AG04450 (cell line): ENCODE measurements around the gene LHFPL3. TPM values are rescaled to one million over a fixed set of nuclear protein-coding genes. Genes with fewer than 3 reads are reported as not detected.

Experiments
- CTCF ChIA-PET: fragments of 300-600, 350-600 bp; formaldehyde crosslinking; extraction: SDS; loops from one replicate; lab custom pipeline; 2022; ENCODE audit warnings: antibody characterized with exemption, inconsistent platforms; lab: Charles Lee
- POLR2A ChIA-PET: fragments of 350-600 bp; formaldehyde crosslinking; extraction: SDS; loops from one replicate; lab custom pipeline; 2021; ENCODE audit warnings: antibody characterized with exemption, inconsistent platforms; lab: Yijun Ruan, JAX
- DNase-seq: peaks from one replicate; pipeline ENCODE4 v3.0.0-alpha.2; 2011; ENCODE audit warnings: low read depth, low spot score
- H3K27ac ChIP-seq: one replicate; pipeline ENCODE4 v1.5.1; 2012; ENCODE audit warnings: low read depth, low read length, control low read depth
- H3K27me3 ChIP-seq: one replicate; pipeline ENCODE4 v1.6.0; 2012; ENCODE audit warnings: low read length; ENCODE audit not compliant: control insufficient read depth, insufficient read depth
- H3K4me3 ChIP-seq: 2 replicates; pipeline ENCODE4 v1.5.1; 2011; ENCODE audit warnings: mild to moderate bottlenecking, low read depth, low read length, control low read depth
- H3K9me3 ChIP-seq: 2 replicates; pipeline ENCODE4 v1.5.1; 2012; ENCODE audit warnings: low read length; ENCODE audit not compliant: control insufficient read depth, insufficient read depth
- polyA plus RNA-seq: library from polyadenylated mRNA; depleted of rRNA; stranded (reverse); fragments of >200 nt; gene quantifications from 2 replicates; pipeline ENCODE4 v1.2.3, GENCODE V29; 2011
- TF ChIP-seq, protein P1 (sequence below): IDR thresholded peaks from 2 replicates; pipeline ENCODE4 v1.5.1; 2011; ENCODE audit warnings: low read depth, low read length, control low read depth, inconsistent platforms

Gene LHFPL3
- polyA plus RNA-seq, 1 experiment: not detected

DNA sequence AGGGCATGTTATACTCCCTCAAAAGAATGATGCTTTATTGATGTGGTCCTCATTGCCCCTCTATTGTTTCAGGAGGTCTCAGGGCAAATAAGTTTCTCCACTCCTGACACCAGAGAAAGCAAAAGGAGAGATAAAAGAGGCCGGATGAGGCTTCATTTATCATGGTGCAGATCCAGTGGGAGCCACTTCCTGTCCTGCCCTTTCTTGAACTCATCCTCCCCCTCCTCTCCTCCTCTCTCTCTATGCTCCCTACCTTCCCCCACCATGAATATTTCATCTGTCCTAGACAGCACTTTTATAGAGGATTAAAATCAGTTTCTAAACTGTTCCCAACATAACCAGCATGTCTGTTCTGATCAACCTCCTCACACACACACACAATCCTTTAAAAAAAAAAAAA is 513.4 kb downstream of the LHFPL3 start:
- H3K9me3 ChIP-seq: no peaks in the 10 kb centered on the region
- no peak overlapping the region for H3K27ac ChIP-seq
- no peak for DNase-seq
- ChIA-PET CTCF (no interaction called here), POLR2A (no interaction called here)
- peaks cover 4% of the 10 kb centered on the region for H3K27me3 ChIP-seq
- TF ChIP-seq, protein P1, sequence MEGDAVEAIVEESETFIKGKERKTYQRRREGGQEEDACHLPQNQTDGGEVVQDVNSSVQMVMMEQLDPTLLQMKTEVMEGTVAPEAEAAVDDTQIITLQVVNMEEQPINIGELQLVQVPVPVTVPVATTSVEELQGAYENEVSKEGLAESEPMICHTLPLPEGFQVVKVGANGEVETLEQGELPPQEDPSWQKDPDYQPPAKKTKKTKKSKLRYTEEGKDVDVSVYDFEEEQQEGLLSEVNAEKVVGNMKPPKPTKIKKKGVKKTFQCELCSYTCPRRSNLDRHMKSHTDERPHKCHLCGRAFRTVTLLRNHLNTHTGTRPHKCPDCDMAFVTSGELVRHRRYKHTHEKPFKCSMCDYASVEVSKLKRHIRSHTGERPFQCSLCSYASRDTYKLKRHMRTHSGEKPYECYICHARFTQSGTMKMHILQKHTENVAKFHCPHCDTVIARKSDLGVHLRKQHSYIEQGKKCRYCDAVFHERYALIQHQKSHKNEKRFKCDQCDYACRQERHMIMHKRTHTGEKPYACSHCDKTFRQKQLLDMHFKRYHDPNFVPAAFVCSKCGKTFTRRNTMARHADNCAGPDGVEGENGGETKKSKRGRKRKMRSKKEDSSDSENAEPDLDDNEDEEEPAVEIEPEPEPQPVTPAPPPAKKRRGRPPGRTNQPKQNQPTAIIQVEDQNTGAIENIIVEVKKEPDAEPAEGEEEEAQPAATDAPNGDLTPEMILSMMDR: no peak
- no peak overlapping the region for H3K4me3 ChIP-seq

DNA sequence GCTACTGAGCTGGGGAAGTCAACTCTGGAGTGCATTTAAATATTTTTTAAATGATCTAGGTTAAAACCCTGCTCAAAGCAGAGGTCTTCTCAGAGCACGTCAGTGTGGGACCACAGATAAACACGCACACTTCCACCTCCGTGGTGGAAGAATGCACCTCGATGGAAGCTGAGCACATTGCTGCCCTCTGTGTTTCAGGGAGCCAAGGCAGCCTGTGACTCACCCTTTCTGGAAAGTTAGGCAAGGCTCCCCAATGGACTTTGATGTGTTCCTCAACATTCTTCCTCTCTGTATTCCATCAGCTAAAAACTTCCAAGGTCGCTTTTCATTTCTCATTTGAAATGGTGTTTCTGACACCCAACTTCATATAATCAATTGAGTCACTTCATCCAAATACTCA is 514.8 kb downstream of the LHFPL3 start:
- ChIA-PET CTCF (no interaction called here), POLR2A (no interaction called here)
- Histone ChIP-seq H3K9me3 (no peaks in the 10 kb centered on the region), H3K27me3 (peaks cover 3% of the 10 kb centered on the region), H3K27ac (no peak overlapping the region), H3K4me3 (no peak overlapping the region)
- TF ChIP-seq, protein P1: no peak
- no peak for DNase-seq

DNA sequence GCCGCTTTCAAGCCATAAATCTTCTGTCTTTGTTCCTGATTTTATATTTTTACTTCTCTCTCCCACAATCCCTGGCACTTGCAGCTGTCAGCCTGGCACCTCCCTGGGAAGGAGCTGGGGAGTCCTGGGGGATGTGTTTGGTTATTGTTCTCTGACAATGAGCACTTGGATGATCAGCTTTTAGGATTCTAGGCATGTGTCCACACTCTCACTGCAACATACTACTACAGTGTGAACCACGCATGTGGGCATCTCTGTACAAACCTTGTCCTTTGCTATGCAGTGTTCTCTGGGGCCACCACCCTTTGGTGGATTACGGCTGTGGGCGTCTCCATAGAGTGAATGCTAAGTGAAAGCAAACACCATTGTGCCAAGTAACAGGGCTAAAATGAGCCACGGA is 517.2 kb downstream of the LHFPL3 start:
- no peak for DNase-seq
- Histone ChIP-seq H3K27ac (no peak overlapping the region), H3K4me3 (no peak overlapping the region), H3K9me3 (no peaks in the 10 kb centered on the region), H3K27me3 (peaks cover 3% of the 10 kb centered on the region)
- CTCF ChIA-PET: no interaction called here
- TF ChIP-seq, protein P1: no peak
- POLR2A ChIA-PET: no interaction called here

DNA sequence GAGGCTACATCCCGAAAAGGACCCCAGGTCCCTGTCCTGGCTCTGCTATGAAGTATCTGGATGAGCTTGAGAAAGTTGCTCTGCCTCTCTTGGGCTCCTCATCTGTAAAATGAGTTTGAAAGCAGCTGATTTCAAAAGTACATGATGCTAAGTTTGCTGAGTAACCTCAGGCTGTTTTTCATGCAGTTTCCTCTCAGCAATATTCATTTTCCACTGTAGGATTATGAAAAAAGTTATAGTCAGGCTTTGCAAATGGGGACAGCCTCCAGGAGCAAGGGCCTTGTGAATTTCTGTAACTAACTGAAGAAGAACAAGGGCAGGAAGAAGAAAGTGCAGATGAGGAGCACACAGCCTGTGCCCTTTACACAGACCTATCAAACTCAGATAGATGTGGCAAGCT is 518.3 kb downstream of the LHFPL3 start:
- CTCF ChIA-PET: interaction anchor here (0.6 to 3.5 kb wide), 8 partner anchors 8 to 1029 kb away, joined by 3 to 63 read pairs (median 13); no protein-coding TSS in a partner anchor

More for the DNA sequence above, 518.3 kb downstream of the LHFPL3 start:
- H3K9me3 ChIP-seq: no peaks in the 10 kb centered on the region
- no peak overlapping the region for H3K27ac ChIP-seq
- H3K27me3 ChIP-seq: peaks cover 5% of the 10 kb centered on the region
- DNase-seq: no peak
- TF ChIP-seq, protein P1: no peak
- H3K4me3 ChIP-seq: no peak overlapping the region
- POLR2A ChIA-PET: no interaction called here
